MM.1S (cell line): ENCODE results near the gene PFDN1.

ENCODE experiments used
- CTCF ChIP-seq: fragments of 300-600 bp; sonication (generic); IDR thresholded peaks from 2 replicates; pipeline ENCODE4 v1.5.1; 2016; ENCODE audit warnings: antibody characterized with exemption, low read length, mixed read lengths
- EZH2 ChIP-seq: fragments of 300-600 bp; sonication (generic); optimal IDR thresholded peaks from 2 replicates; pipeline ENCODE3; 2017; ENCODE audit warnings: low read depth, mild to moderate bottlenecking, antibody characterized with exemption, low read length, mixed read lengths
- EZH2phosphoT487 ChIP-seq: fragments of 300-600 bp; sonication (generic); IDR thresholded peaks from 2 replicates; pipeline ENCODE4 v1.6.1; 2018; ENCODE audit warnings: antibody characterized with exemption, low read length

- no peak for TF ChIP-seq CTCF
- no peak for TF ChIP-seq EZH2
- no peak for TF ChIP-seq EZH2phosphoT487
These were observed 21.8 kb upstream of the PFDN1 start for GRCh38 chr5:140324617-140325241.
